Endothelial cell of umbilical vein (primary cell): Measurements from ENCODE around the gene SIPA1L3.

Experiments used
- EZH2 ChIP-seq: IDR thresholded peaks from 2 replicates; pipeline ENCODE4 v1.6.1; 2012; ENCODE audit warnings: borderline replicate concordance, low read depth, mild to moderate bottlenecking, moderate library complexity, low read length, inconsistent platforms; ENCODE audit not compliant: severe bottlenecking
- POLR2A ChIP-seq: IDR thresholded peaks from 2 replicates; pipeline ENCODE4 v1.6.1; 2012; ENCODE audit warnings: low read depth, mild to moderate bottlenecking, control low read depth, low read length
- POLR2AphosphoS5 ChIP-seq: IDR thresholded peaks from 2 replicates; pipeline ENCODE4 v1.6.1; 2012; ENCODE audit warnings: low read depth, mild to moderate bottlenecking, control low read depth, low read length, moderate library complexity; ENCODE audit not compliant: insufficient read depth
- TF ChIP-seq, protein P1 (sequence below), 2 donors: IDR thresholded peaks; 1 replicate in 1 of 2; 2 replicates in 1 of 2; pipeline ENCODE4 v1.5.1; 2011; ENCODE audit warnings: low read length in 2 of 2, mild to moderate bottlenecking in 2 of 2, moderate library complexity in 2 of 2, control low read depth in 1 of 2, inconsistent platforms in 1 of 2, low read depth in 1 of 2; ENCODE audit not compliant: insufficient read depth in 1 of 2; ENCODE audit errors: extremely low read depth in 1 of 2
- TF ChIP-seq, protein P2 (sequence below): IDR thresholded peaks from 2 replicates; pipeline ENCODE4 v1.6.1; 2011; ENCODE audit not compliant: insufficient read depth, insufficient read length

- TF ChIP-seq, protein P1, sequence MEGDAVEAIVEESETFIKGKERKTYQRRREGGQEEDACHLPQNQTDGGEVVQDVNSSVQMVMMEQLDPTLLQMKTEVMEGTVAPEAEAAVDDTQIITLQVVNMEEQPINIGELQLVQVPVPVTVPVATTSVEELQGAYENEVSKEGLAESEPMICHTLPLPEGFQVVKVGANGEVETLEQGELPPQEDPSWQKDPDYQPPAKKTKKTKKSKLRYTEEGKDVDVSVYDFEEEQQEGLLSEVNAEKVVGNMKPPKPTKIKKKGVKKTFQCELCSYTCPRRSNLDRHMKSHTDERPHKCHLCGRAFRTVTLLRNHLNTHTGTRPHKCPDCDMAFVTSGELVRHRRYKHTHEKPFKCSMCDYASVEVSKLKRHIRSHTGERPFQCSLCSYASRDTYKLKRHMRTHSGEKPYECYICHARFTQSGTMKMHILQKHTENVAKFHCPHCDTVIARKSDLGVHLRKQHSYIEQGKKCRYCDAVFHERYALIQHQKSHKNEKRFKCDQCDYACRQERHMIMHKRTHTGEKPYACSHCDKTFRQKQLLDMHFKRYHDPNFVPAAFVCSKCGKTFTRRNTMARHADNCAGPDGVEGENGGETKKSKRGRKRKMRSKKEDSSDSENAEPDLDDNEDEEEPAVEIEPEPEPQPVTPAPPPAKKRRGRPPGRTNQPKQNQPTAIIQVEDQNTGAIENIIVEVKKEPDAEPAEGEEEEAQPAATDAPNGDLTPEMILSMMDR (IDR thresholded peaks at IDR 0.05; ENCODE audit: extremely low read depth in 1 of 2, insufficient read depth in 1 of 2, low read depth in 1 of 2, low read length in 2 of 2), result no peak
- TF ChIP-seq POLR2A (no peak), POLR2AphosphoS5 (no peak), EZH2 (no peak)
- TF ChIP-seq, protein P2, sequence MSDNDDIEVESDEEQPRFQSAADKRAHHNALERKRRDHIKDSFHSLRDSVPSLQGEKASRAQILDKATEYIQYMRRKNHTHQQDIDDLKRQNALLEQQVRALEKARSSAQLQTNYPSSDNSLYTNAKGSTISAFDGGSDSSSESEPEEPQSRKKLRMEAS, result no peak
Measured at GRCh38 chr19:38168637-38169036, 261.6 kb downstream of the SIPA1L3 start.
